Measurements from ENCODE around the gene DHRS3. TPM values are rescaled to one million over a fixed set of nuclear protein-coding genes. Genes with fewer than 3 reads are reported as not detected.

DHRS3 gene
- total RNA-seq, 1 experiment from 2014 or later: 154 TPM

GRCh38 chr1:12553963-12554362 lies 64.0 kb downstream of the DHRS3 start:
- POLR2A ChIA-PET (ENCODE audit: unreplicated experiment): no interaction called here

GRCh38 chr1:12552951-12553921 lies 64.8 kb downstream of the DHRS3 start:
- intact Hi-C loops (cut with micrococcal nuclease; ENCODE audit: unreplicated experiment): no loop called here
- BruUV-seq (replicated peaks): no TSS peak
- no peak overlapping the region for H3K4me2 ChIP-seq
- H3K36me3 ChIP-seq (ENCODE audit: low read depth): no peaks in the 10 kb centered on the region
- no peak for TF ChIP-seq EZH2 (IDR thresholded peaks at IDR 0.05; ENCODE audit: low read depth)
- TF ChIP-seq CTCF (conservative IDR thresholded peaks at IDR 0.05): no peak
- POLR2A ChIA-PET (ENCODE audit: unreplicated experiment): no interaction called here
- peaks cover 26% of the 10 kb centered on the region for H3K4me1 ChIP-seq (replicated peaks; ENCODE audit: insufficient read depth)
- H3F3A ChIP-seq (ENCODE audit: insufficient read depth, low read depth): peaks cover 18% of the 10 kb centered on the region
- no peaks in the 10 kb centered on the region for H3K9me3 ChIP-seq (ENCODE audit: insufficient read depth, low read depth)
- H3K27ac ChIP-seq: no peak overlapping the region
- CTCF ChIA-PET: no interaction called here
- no peaks in the 10 kb centered on the region for H3K79me2 ChIP-seq (ENCODE audit: low read depth)
- H3K27me3 ChIP-seq (ENCODE audit: insufficient read depth, low read depth): no peaks in the 10 kb centered on the region
- DNase-seq: no peak
- no peaks in the 10 kb centered on the region for H3K9me2 ChIP-seq (ENCODE audit: insufficient read depth)
- no peak overlapping the region for H2AFZ ChIP-seq
- no peak overlapping the region for H3K4me3 ChIP-seq
- H4K20me1 ChIP-seq (ENCODE audit: insufficient read depth): no peaks in the 10 kb centered on the region

More at GRCh38 chr1:12553963-12554362, 64.0 kb downstream of the DHRS3 start:
- H3K4me1 ChIP-seq (replicated peaks; ENCODE audit: insufficient read depth): peaks cover 23% of the 10 kb centered on the region
- intact Hi-C loops (cut with micrococcal nuclease; ENCODE audit: unreplicated experiment): no loop called here
- H3K4me2 ChIP-seq: no peak overlapping the region
- TF ChIP-seq EZH2 (IDR thresholded peaks at IDR 0.05; ENCODE audit: low read depth) (no peak), CTCF (conservative IDR thresholded peaks at IDR 0.05) (no peak)
- no peaks in the 10 kb centered on the region for H3K79me2 ChIP-seq (ENCODE audit: low read depth)
- H3K9me3 ChIP-seq (ENCODE audit: insufficient read depth, low read depth): no peaks in the 10 kb centered on the region
- no TSS peak for BruUV-seq (replicated peaks)
- no peaks in the 10 kb centered on the region for H3K9me2 ChIP-seq (ENCODE audit: insufficient read depth)
- CTCF ChIA-PET: no interaction called here
- peaks cover 17% of the 10 kb centered on the region for H3F3A ChIP-seq (ENCODE audit: insufficient read depth, low read depth)
- no peaks in the 10 kb centered on the region for H3K27me3 ChIP-seq (ENCODE audit: insufficient read depth, low read depth)
- DNase-seq: no peak
- H3K36me3 ChIP-seq (ENCODE audit: low read depth): no peaks in the 10 kb centered on the region
- no peak overlapping the region for H2AFZ ChIP-seq
- H4K20me1 ChIP-seq (ENCODE audit: insufficient read depth): no peaks in the 10 kb centered on the region
- H3K4me3 ChIP-seq: no peak overlapping the region
- H3K27ac ChIP-seq: no peak overlapping the region

- Histone ChIP-seq H3K36me3 (ENCODE audit: low read depth) (no peaks in the 10 kb centered on the region), H3K9me2 (ENCODE audit: insufficient read depth) (no peaks in the 10 kb centered on the region), H3K79me2 (ENCODE audit: low read depth) (no peaks in the 10 kb centered on the region), H3K4me1 (replicated peaks; ENCODE audit: insufficient read depth) (peaks cover 26% of the 10 kb centered on the region), H3K4me3 (no peak overlapping the region), H3K27ac (no peak overlapping the region), H2AFZ (no peak overlapping the region), H4K20me1 (ENCODE audit: insufficient read depth) (no peaks in the 10 kb centered on the region), H3K27me3 (ENCODE audit: insufficient read depth, low read depth) (no peaks in the 10 kb centered on the region), H3F3A (ENCODE audit: insufficient read depth, low read depth) (peaks cover 18% of the 10 kb centered on the region), H3K9me3 (ENCODE audit: insufficient read depth, low read depth) (no peaks in the 10 kb centered on the region), H3K4me2 (no peak overlapping the region)
- no TSS peak for BruUV-seq (replicated peaks)
- POLR2A ChIA-PET (ENCODE audit: unreplicated experiment): no interaction called here
- CTCF ChIA-PET: no interaction called here
- no peak for TF ChIP-seq EZH2 (IDR thresholded peaks at IDR 0.05; ENCODE audit: low read depth)
- TF ChIP-seq CTCF (conservative IDR thresholded peaks at IDR 0.05): no peak
- intact Hi-C loops (cut with micrococcal nuclease; ENCODE audit: unreplicated experiment): no loop called here
- no peak for DNase-seq
These were observed 65.7 kb downstream of the DHRS3 start for GRCh38 chr1:12552111-12552888.

All from PC-9 (cell line).